NCI-H1930 (cell line): ENCODE data around the gene CXCL14.
A peak's percentile ranks its signal among the peaks of the same experiment; 100 is the strongest.
"Not testable (repeated sequence)": the region's sequence is repeated elsewhere in the genome, so short reads cannot be mapped to it uniquely, and the experiment has no call there.

Source experiments
- DNase-seq, 2 experiments: peaks; one replicate each; lab custom pipeline; 2025; lab: John Stamatoyannopoulos, UW

CXCL14 gene

GRCh38 chr5:135543001-135543484 is 35.7 kb downstream of the CXCL14 start:
- no peak for DNase-seq

- no peak for DNase-seq
Observed at GRCh38 chr5:135541807-135542502, 36.8 kb downstream of the CXCL14 start.

GRCh38 chr5:135539430-135540005 is 39.3 kb downstream of the CXCL14 start:
- DNase-seq: no peak

GRCh38 chr5:135538261-135538660 is 40.5 kb downstream of the CXCL14 start:
- DNase-seq: no peak

GRCh38 chr5:135537745-135538144 is 41.0 kb downstream of the CXCL14 start:
- no peak for DNase-seq

GRCh38 chr5:135537271-135537670 is 41.5 kb downstream of the CXCL14 start:
- DNase-seq: no peak

GRCh38 chr5:135535820-135536801 is 42.7 kb downstream of the CXCL14 start, which contains the start of gene NEUROG1:
Gene NEUROG1, minus strand, starts transcription at chr5:135535964. Its CDS starts 274 bp downstream, at chr5:135535690.
- DNase-seq: peak; percentile 30 to 52

- no peak for DNase-seq
Observed at GRCh38 chr5:135535420-135535819, 43.4 kb downstream of the CXCL14 start.

GRCh38 chr5:135534609-135535419 is 44.0 kb downstream of the CXCL14 start:
- peak in 1 of 2 experiments; percentile 4 for DNase-seq

GRCh38 chr5:135533794-135534193 is 45.0 kb downstream of the CXCL14 start:
- DNase-seq: no peak

- DNase-seq: no peak
Observed at GRCh38 chr5:135533334-135533733, 45.5 kb downstream of the CXCL14 start.

- DNase-seq: not testable (repeated sequence)
Observed at GRCh38 chr5:135529576-135529975, 49.2 kb downstream of the CXCL14 start.

GRCh38 chr5:135526924-135527323 is 51.9 kb downstream of the CXCL14 start:
- DNase-seq: no peak

GRCh38 chr5:135521964-135522363 is 56.8 kb downstream of the CXCL14 start:
- DNase-seq: no peak
